ENCODE measurements around the gene TMEM237.
A peak's percentile ranks its signal among the peaks of the same experiment; 100 is the strongest.
"Not testable (repeated sequence)": the region's sequence is repeated elsewhere in the genome, so short reads cannot be mapped to it uniquely, and the experiment has no call there.

TMEM237 gene

DNA sequence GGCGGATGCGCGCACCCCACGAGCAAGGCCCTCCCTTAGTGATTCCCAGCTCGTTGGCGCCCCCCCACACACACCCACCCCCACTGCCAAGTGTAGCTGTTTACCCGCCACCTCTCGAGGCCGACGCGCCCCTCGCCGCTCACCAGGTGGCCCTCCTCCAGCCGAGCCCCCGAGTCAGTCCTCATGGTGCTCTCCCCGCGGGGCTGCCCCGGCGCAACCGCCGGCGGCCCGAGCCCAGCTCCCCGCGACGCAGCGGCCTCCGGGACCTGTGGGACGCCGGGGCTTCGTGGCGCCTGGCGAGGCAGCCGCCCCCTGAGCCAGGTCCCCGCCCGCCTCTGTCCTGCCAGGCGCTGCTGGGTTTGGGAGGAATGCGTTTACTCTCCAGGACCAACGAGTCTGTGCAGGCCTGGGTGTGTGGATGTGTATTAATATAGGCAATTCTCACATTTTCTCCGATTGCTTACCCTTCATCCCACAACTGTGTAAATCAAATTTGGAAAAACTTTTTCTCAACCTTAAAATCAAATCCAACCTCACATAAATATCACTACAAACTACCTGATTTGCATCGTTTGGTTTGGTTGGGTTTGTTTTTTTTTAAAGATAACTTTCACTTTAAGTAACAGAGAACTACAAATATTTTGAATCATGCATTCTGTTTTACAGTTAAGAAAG is at the start of gene TMEM237:
Gene TMEM237 (minus strand): TSS at position 288 of the 675 bp plus-strand sequence. CDS start 103 bp downstream, at position 185.
- peak within 1 kb of the TSS; percentile 93 for H3K4me3 ChIP-seq (ENCODE audit: low read depth, low read length)
- no peak for DNase-seq (ENCODE audit: low read depth)

DNA sequence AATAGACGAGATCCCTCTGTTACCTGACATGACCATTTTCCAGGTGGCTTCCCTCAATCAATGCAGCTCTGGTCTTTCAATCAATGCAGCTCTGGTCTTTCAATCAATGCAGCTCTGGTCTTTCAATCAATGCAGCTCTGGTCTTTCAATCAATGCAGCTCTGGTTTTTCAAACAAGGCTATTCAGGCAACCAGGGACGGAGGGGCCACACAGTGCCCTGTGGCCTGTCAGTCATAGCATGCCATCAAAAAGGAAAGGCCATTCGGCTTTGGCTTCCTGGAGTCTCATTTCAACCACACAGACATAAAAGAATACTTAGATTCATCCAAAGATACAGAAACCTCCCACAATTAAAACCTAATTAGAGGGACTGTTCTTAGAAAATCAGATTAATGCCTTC is 41.9 kb upstream of the TMEM237 start:
- H3K4me3 ChIP-seq (ENCODE audit: low read depth, low read length): no peak overlapping the region
- DNase-seq (ENCODE audit: low read depth): no peak

DNA sequence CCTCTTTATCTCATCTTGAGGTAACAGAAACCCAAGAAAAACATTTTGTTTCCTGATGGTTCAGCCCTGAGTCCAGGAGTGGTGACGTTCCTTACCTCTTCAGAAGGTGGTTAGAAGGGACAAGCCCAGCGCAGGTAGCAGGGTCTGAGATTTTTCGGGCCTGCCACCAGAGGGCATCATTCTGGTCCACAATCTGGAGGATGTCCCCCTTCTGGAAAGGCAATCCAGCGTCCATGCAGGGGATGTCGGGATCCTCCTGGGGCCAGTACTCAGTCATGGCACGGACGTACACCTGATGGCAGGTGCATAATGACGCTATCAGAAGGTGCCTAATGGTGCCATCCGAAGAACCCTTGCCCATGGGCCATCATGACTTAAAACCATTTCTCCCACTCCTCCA is 37.4 kb upstream of the TMEM237 start:
- DNase-seq (ENCODE audit: low read depth): no peak
- H3K4me3 ChIP-seq (ENCODE audit: low read depth, low read length): no peak overlapping the region

DNA sequence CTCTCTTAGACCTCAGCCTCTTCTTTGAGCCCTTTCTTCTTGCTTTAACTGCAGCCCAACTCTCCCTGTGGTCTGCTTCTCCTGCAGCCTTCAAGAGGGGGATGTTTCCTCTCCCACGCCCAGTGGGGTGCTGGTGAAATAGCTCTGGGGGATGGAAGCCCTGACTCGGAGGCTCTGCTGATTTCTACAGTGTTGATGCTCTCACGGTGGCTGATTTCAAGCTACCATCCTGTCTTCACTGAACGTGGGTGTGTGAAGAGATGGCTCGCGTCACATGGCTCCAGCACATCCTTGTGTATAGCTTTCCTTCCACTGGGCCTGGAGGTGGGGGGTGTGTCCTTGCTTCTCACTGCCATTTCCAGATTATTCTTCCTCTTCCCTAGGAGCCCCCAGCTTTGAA is 35.1 kb upstream of the TMEM237 start:
- H3K4me3 ChIP-seq (ENCODE audit: low read depth, low read length): no peak overlapping the region
- DNase-seq (ENCODE audit: low read depth): no peak

DNA sequence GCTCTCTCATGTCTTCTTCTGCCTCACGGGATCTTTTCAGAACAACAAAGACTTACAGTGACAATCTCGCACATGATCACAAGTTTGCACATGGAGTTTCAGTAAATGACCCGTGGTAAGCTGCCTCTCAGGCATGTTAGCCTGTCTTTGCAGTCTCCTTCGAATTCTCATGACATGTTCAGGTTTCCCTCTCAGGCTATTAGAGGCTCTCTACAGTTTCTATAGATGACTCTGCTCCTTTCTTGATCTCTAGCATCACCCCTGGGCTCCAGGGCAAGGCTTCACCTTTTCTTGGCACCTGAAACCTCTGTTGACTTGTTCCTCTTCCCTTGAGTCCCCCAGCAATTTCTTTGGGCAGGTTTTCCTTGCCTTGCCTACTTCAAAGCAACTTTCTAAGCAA is 32.2 kb upstream of the TMEM237 start:
- no peak for DNase-seq (ENCODE audit: low read depth)

GRCh38 chr2:201674794-201675193 is 31.5 kb upstream of the TMEM237 start:
- H3K4me3 ChIP-seq (ENCODE audit: low read depth, low read length): no peak overlapping the region
- no peak for DNase-seq (ENCODE audit: low read depth)

More for the DNA sequence above, 32.2 kb upstream of the TMEM237 start:
- H3K4me3 ChIP-seq (ENCODE audit: low read depth, low read length): no peak overlapping the region

GRCh38 chr2:201674298-201674697 is 31.0 kb upstream of the TMEM237 start:
- no peak overlapping the region for H3K4me3 ChIP-seq (ENCODE audit: low read depth, low read length)
- no peak for DNase-seq (ENCODE audit: low read depth)

- DNase-seq (ENCODE audit: low read depth): no peak
- no peak overlapping the region for H3K4me3 ChIP-seq (ENCODE audit: low read depth, low read length)
Measured at GRCh38 chr2:201673546-201673945, 30.2 kb upstream of the TMEM237 start.

DNA sequence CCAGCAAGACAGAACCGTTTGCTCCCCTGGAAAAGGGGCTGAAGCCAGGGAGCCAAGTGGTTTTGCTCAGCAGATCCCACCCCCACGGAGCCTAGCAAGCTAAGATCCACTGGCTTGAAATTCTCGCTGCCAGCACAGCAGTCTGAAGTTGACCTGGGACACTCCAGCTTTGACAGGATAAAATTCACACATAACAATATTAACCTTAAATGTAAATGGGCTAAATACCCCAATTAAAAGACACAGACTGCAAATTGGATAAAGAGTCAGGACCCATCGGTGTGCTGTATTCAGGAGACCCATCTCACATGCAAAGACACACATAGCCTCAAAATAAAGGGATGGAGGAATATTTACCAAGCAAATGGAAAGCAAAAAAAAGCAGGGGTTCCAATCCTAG is 27.9 kb upstream of the TMEM237 start:
- DNase-seq (ENCODE audit: low read depth); H3K4me3 ChIP-seq (ENCODE audit: low read depth, low read length): not testable (repeated sequence)

GRCh38 chr2:201669865-201670264 is 26.6 kb upstream of the TMEM237 start:
- no peak for DNase-seq (ENCODE audit: low read depth)

DNA sequence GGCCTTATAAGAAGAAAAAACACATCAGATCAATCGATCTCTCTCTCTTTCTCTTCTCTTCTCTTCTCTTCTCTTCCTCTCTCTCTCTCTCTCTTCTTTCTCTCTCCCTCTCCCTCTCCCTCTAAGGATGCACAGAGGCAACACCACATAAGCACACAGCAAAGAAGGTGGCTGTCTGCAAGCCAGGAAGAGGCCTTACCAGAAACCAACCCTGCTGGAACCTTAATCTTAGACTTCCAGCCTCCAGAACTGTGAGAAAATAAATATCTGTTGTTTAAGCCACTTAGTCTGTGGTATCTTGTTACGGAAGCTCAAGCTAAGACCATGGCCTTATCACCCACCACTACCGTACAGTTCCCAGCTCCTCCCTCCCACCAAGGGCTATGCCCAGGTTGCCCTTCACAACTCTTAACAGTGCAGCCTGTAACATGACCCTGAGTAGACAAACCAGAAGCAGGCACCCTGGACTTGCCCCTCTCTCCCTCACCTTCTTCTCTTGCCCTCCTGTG is 25.2 kb upstream of the TMEM237 start:
- no peak overlapping the region for H3K4me3 ChIP-seq (ENCODE audit: low read depth, low read length)
- DNase-seq (ENCODE audit: low read depth): no peak

More at GRCh38 chr2:201669865-201670264, 26.6 kb upstream of the TMEM237 start:
- H3K4me3 ChIP-seq (ENCODE audit: low read depth, low read length): no peak overlapping the region

GRCh38 chr2:201664334-201664733 is 21.0 kb upstream of the TMEM237 start:
- no peak for DNase-seq (ENCODE audit: low read depth)
- H3K4me3 ChIP-seq (ENCODE audit: low read depth, low read length): no peak overlapping the region

GRCh38 chr2:201661366-201661765 is 18.1 kb upstream of the TMEM237 start:
- H3K4me3 ChIP-seq (ENCODE audit: low read depth, low read length): no peak overlapping the region
- DNase-seq (ENCODE audit: low read depth): no peak

GRCh38 chr2:201660293-201660895 is 17.1 kb upstream of the TMEM237 start:
- DNase-seq (ENCODE audit: low read depth): no peak
- H3K4me3 ChIP-seq (ENCODE audit: low read depth, low read length): no peak overlapping the region

DNA sequence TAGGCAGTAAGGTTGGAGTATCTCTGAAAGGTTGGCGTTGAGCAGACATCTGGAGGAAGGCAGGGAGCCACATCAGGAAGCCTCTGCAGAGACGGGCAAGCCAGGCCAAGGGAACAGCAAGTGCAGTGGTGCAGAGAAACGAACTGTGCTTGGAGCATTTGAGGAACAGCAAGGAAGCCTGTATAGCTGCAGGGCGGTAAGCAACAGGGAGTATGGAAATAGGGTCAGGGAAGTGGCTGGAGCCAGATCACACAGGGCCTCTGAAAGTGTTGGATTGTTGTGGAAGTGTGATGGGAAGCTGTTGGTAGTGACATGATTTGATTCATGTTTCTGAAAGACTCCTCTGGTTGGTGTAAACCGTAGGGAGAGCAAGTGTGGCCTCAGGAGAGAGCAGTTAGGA is 13.4 kb upstream of the TMEM237 start:
- DNase-seq (ENCODE audit: low read depth): no peak

GRCh38 chr2:201656102-201656501 is 12.8 kb upstream of the TMEM237 start:
- no peak for DNase-seq (ENCODE audit: low read depth)
- no peak overlapping the region for H3K4me3 ChIP-seq (ENCODE audit: low read depth, low read length)

More for the DNA sequence above, 13.4 kb upstream of the TMEM237 start:
- H3K4me3 ChIP-seq (ENCODE audit: low read depth, low read length): no peak overlapping the region

- no peak overlapping the region for H3K4me3 ChIP-seq (ENCODE audit: low read depth, low read length)
- peak; percentile 58 for DNase-seq (ENCODE audit: low read depth)
Measured at GRCh38 chr2:201654616-201655384, 11.5 kb upstream of the TMEM237 start.

- DNase-seq (ENCODE audit: low read depth): no peak
- H3K4me3 ChIP-seq (ENCODE audit: low read depth, low read length): no peak overlapping the region
Measured at GRCh38 chr2:201653221-201653620, 9.9 kb upstream of the TMEM237 start.

DNA sequence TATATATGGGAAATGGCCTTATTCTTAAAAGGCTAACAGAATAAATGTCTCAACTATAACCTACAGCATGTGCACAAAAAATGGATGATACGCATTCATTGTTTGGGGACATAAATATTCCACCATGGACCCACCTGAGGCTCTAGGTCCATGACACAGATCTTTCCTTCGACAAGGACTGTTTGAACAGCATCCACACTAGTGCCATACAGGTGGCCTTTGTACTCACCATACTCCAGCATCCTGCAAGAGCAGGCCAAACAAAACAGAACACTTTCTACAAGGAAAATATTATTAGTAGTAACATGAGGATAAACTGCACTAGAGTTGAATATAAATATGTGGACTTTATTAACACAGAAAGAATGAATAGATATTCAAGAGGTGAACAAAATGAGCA is 6.1 kb upstream of the TMEM237 start:
- H3K4me3 ChIP-seq (ENCODE audit: low read depth, low read length): no peak overlapping the region
- DNase-seq (ENCODE audit: low read depth): no peak

DNA sequence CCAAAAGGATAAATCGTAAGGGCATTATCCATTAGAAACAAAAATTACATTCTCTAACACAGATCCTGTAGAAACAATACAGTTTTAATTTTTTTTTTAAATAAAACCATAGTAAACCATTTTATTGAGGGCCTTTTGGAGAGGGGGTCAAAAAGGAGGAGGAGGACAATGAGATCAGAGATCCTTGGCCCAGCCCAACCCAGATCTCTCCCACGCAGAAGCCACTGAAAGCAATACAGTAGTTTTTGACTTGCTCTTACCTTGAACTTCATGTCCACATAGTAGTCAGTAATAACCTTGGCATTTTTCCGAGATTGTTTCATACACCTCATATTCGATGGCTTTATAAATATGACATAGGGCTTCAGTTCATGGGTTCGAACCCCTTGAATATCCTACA is 4.1 kb upstream of the TMEM237 start:
- no peak for DNase-seq (ENCODE audit: low read depth)

More for the DNA sequence above, 4.1 kb upstream of the TMEM237 start:
- no peak overlapping the region for H3K4me3 ChIP-seq (ENCODE audit: low read depth, low read length)

Measured in skeletal muscle cell (primary cell).